GM12864 (cell line): ENCODE results near the gene PLAAT4.
A peak's percentile ranks its signal among the peaks of the same experiment; 100 is the strongest.

Experiments
- DNase-seq: peaks from one replicate; pipeline ENCODE4 v3.0.0-alpha.2; 2011; ENCODE audit warnings: low read depth
- H3K4me3 ChIP-seq: 2 replicates; pipeline ENCODE4 v1.5.1; 2011; ENCODE audit warnings: mild to moderate bottlenecking, low read depth, low read length, control low read depth
- TF ChIP-seq, protein P1 (sequence below): IDR thresholded peaks from 2 replicates; pipeline ENCODE4 v1.5.1; 2011; ENCODE audit warnings: low read depth, mild to moderate bottlenecking, moderate library complexity, low read length, control low read depth, inconsistent platforms; ENCODE audit errors: missing control alignments

Gene PLAAT4, protein sequence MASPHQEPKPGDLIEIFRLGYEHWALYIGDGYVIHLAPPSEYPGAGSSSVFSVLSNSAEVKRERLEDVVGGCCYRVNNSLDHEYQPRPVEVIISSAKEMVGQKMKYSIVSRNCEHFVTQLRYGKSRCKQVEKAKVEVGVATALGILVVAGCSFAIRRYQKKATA

DNA sequence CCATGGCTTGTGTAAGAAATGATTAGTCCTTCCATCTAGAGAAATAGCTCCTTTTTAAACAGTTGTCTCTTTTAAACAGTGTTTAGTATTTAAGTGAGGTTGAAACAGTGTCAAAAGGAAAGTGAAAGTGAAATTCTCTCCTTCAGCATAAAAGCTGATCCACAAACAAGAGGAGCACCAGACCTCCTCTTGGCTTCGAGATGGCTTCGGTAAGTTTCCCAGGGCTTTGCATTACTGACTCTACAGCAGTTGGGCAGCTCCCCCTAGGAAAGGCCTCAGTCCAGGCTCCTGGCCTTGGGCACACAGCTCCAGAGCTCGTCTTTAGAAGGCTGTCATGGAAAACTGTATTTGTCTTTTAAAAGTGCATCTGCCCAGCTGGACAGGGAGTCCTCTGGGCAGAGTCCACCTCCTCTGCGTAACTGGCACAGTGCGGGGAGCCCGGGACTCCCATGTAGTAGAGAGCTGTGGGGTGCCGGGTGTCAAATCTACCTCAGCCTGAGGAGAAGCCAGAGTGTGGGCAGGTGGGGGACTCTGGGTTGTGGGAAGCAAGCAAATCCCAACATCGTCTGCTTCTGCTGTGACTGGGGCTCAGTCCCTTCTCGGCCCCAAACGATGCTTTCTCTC lies at the start of gene PLAAT4:
Gene PLAAT4 (plus strand): TSS at position 140 of the 624 bp plus-strand sequence. CDS start 61 bp downstream, at position 201.
- H3K4me3 ChIP-seq: peak within 1 kb of the TSS; percentile 38
- no peak for DNase-seq
- TF ChIP-seq, protein P1, sequence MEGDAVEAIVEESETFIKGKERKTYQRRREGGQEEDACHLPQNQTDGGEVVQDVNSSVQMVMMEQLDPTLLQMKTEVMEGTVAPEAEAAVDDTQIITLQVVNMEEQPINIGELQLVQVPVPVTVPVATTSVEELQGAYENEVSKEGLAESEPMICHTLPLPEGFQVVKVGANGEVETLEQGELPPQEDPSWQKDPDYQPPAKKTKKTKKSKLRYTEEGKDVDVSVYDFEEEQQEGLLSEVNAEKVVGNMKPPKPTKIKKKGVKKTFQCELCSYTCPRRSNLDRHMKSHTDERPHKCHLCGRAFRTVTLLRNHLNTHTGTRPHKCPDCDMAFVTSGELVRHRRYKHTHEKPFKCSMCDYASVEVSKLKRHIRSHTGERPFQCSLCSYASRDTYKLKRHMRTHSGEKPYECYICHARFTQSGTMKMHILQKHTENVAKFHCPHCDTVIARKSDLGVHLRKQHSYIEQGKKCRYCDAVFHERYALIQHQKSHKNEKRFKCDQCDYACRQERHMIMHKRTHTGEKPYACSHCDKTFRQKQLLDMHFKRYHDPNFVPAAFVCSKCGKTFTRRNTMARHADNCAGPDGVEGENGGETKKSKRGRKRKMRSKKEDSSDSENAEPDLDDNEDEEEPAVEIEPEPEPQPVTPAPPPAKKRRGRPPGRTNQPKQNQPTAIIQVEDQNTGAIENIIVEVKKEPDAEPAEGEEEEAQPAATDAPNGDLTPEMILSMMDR: no peak

DNA sequence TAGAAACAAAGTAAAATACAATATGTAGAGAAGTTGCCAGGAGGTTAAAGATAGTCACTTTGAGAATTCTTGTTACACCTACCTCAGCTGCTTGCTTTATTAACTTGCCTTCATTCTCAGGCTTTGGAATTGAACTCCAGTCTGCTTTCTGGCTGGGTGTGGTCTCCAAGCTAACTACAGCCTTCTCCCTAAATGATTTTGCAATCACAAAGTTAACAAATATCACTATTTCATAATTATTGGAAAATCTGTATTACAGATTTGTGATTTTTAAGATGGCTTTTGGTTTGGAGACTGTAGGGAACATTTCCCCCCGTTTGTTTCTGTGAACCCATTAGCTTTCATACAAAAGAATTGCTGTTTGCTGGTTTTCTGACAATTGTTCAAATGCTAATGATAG lies 47.8 kb upstream of the PLAAT4 start:
- no peak for DNase-seq
- no peak overlapping the region for H3K4me3 ChIP-seq
- TF ChIP-seq, protein P1: no peak

- no peak for DNase-seq
- H3K4me3 ChIP-seq: no peak overlapping the region
- TF ChIP-seq, protein P1: no peak
Measured at GRCh38 chr11:63489879-63490278, 46.7 kb upstream of the PLAAT4 start.

- DNase-seq: no peak
- no peak within 1 kb of the TSS for H3K4me3 ChIP-seq
- TF ChIP-seq, protein P1: no peak
Measured at GRCh38 chr11:63490551-63491239, 45.9 kb upstream of the PLAAT4 start, which contains the start of gene PLAAT5. PLAAT5 (minus strand) TSS chr11:63491167; CDS start chr11:63491034, 133 bp downstream.

- no peak overlapping the region for H3K4me3 ChIP-seq
- TF ChIP-seq, protein P1: no peak
- DNase-seq: no peak
Measured at GRCh38 chr11:63491240-63491587, 45.4 kb upstream of the PLAAT4 start.

DNA sequence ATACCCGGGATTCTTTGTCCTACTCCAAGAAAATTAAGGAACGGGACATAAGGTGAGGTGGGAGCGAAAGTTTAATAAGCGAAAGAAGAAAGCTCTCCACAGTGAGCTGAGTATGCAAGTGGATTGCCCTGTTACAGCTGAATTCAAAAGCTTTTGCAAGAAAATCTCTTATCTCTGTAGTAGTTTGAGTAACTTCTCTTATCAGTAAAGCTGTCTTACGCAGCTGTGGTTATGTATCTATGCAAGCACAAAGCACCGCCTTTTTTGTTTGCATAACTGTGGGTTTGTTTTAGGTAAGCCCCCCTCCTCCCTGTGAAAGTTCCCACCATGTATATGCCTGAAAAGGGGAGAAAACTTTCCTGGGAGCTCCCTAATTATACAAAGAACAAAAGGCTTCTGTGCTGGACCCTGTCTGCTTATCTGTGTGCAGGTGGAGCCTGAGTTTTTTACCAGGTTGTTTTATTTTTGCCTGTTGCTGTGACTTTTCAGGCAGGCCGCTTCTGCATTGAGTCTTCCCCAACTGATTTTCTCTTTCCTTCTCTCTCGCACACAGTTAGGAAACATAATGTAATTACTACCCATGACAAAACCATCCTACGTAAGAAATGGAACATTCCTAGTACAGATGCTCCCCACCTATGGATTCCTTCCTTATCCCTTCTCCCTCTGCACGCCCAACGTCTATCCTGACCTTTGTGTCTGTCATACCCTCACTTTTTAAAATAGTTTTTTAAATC lies 44.8 kb upstream of the PLAAT4 start:
- DNase-seq: no peak
- no peak overlapping the region for H3K4me3 ChIP-seq
- TF ChIP-seq, protein P1: no peak
